HepG2 (cell line): ENCODE results near the gene FAM120B.

Experiments used
- CBFB ChIP-seq: sonication (generic); formaldehyde crosslinking; IDR thresholded peaks from 2 replicates; pipeline ENCODE4 v1.4.0; 2020; ENCODE audit warnings: missing genetic modification reagents
- CEBPG ChIP-seq: IDR thresholded peaks from 2 replicates; pipeline ENCODE4 v1.6.1; 2016
- CHD4 ChIP-seq: fragments of 200-600 bp; sonication (generic); IDR thresholded peaks from 2 replicates; pipeline ENCODE4 v1.7.0; 2017; ENCODE audit warnings: mild to moderate bottlenecking, low read length, borderline replicate concordance
- POLR2A ChIP-seq, 2 experiments: IDR thresholded peaks; 2 replicates each; pipeline ENCODE4 v1.6.1; 2011; ENCODE audit warnings: low read depth in 2 of 2, low read length in 2 of 2, mild to moderate bottlenecking in 1 of 2, moderate library complexity in 1 of 2; ENCODE audit not compliant: insufficient read depth in 1 of 2
- RAD21 ChIP-seq: fragments of 450-650 bp; formaldehyde crosslinking; IDR thresholded peaks from 2 replicates; pipeline ENCODE4 v1.5.0; 2020; ENCODE audit warnings: mild to moderate bottlenecking
- SMAD1 ChIP-seq: sonication (generic); formaldehyde crosslinking; IDR thresholded peaks from 2 replicates; pipeline ENCODE4 v1.4.0; 2020; ENCODE audit warnings: missing genetic modification reagents, low read depth, mild to moderate bottlenecking, borderline replicate concordance
- XRCC5 ChIP-seq: fragments of 200-400 bp; formaldehyde crosslinking; optimal IDR thresholded peaks from 2 replicates; pipeline ENCODE3; 2017; ENCODE audit warnings: mild to moderate bottlenecking, low read length
- ZNF101 ChIP-seq: sonication (generic); formaldehyde crosslinking; IDR thresholded peaks from 2 replicates; pipeline ENCODE4 v1.4.0; 2020; ENCODE audit warnings: mild to moderate bottlenecking, low read depth, missing genetic modification reagents, borderline replicate concordance
- ZNF12 ChIP-seq: sonication (generic); formaldehyde crosslinking; IDR thresholded peaks from 2 replicates; pipeline ENCODE4 v1.5.0; 2020; ENCODE audit warnings: missing genetic modification reagents
- ZNF121 ChIP-seq: sonication (generic); formaldehyde crosslinking; IDR thresholded peaks from 2 replicates; pipeline ENCODE4 v1.5.0; 2020; ENCODE audit warnings: mild to moderate bottlenecking, missing genetic modification reagents
- TF ChIP-seq, protein P1 (sequence below): sonication (generic); formaldehyde crosslinking; IDR thresholded peaks from 2 replicates; pipeline ENCODE4 v1.5.0; 2020; ENCODE audit warnings: mild to moderate bottlenecking, missing genetic modification reagents, moderate library complexity
- TF ChIP-seq, protein P2 (sequence below): sonication (generic); formaldehyde crosslinking; IDR thresholded peaks from 2 replicates; pipeline ENCODE4 v1.4.0; 2020; ENCODE audit warnings: low read depth, missing genetic modification reagents
- TF ChIP-seq, protein P3 (sequence below): sonication (generic); formaldehyde crosslinking; IDR thresholded peaks from 2 replicates; pipeline ENCODE4 v1.4.0; 2020; ENCODE audit warnings: mild to moderate bottlenecking, missing genetic modification reagents
- TF ChIP-seq, protein P4 (sequence below): IDR thresholded peaks from 2 replicates; pipeline ENCODE4 v1.6.1; 2016

DNA sequence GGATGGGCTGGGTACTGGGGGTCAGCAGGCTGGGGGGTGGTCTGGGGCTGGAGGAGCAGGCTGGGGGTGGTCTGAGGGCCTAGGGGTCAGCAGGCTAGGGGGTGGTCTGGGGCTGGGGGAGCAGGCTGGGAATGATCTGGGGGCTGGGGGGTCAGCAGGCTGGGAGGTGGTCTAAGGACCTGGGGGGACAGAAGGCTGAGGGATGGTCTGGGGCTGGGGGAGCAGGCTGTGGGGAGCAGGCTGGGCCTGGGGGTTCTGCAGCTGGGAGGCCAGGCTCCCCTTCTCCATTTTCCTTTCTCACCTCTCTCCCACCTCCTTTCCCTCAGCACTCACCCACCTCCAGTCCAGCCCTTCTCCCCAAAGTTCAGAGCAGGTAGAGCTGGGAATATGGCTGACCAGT, 132.3 kb downstream of the FAM120B start:
- no peak for TF ChIP-seq CHD4
- no peak for TF ChIP-seq RAD21 (CRISPR knock-in tag)
- no peak for TF ChIP-seq CEBPG (CRISPR knock-in tag)
- no peak for TF ChIP-seq POLR2A (IDR thresholded peaks at IDR 0.05; ENCODE audit: insufficient read depth in 1 of 2, low read depth in 2 of 2, low read length in 2 of 2)
- no peak for TF ChIP-seq CBFB (CRISPR knock-in tag)
- no peak for TF ChIP-seq XRCC5
- TF ChIP-seq, protein P1, sequence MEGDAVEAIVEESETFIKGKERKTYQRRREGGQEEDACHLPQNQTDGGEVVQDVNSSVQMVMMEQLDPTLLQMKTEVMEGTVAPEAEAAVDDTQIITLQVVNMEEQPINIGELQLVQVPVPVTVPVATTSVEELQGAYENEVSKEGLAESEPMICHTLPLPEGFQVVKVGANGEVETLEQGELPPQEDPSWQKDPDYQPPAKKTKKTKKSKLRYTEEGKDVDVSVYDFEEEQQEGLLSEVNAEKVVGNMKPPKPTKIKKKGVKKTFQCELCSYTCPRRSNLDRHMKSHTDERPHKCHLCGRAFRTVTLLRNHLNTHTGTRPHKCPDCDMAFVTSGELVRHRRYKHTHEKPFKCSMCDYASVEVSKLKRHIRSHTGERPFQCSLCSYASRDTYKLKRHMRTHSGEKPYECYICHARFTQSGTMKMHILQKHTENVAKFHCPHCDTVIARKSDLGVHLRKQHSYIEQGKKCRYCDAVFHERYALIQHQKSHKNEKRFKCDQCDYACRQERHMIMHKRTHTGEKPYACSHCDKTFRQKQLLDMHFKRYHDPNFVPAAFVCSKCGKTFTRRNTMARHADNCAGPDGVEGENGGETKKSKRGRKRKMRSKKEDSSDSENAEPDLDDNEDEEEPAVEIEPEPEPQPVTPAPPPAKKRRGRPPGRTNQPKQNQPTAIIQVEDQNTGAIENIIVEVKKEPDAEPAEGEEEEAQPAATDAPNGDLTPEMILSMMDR (CRISPR knock-in tag): no peak
- TF ChIP-seq, protein P2, sequence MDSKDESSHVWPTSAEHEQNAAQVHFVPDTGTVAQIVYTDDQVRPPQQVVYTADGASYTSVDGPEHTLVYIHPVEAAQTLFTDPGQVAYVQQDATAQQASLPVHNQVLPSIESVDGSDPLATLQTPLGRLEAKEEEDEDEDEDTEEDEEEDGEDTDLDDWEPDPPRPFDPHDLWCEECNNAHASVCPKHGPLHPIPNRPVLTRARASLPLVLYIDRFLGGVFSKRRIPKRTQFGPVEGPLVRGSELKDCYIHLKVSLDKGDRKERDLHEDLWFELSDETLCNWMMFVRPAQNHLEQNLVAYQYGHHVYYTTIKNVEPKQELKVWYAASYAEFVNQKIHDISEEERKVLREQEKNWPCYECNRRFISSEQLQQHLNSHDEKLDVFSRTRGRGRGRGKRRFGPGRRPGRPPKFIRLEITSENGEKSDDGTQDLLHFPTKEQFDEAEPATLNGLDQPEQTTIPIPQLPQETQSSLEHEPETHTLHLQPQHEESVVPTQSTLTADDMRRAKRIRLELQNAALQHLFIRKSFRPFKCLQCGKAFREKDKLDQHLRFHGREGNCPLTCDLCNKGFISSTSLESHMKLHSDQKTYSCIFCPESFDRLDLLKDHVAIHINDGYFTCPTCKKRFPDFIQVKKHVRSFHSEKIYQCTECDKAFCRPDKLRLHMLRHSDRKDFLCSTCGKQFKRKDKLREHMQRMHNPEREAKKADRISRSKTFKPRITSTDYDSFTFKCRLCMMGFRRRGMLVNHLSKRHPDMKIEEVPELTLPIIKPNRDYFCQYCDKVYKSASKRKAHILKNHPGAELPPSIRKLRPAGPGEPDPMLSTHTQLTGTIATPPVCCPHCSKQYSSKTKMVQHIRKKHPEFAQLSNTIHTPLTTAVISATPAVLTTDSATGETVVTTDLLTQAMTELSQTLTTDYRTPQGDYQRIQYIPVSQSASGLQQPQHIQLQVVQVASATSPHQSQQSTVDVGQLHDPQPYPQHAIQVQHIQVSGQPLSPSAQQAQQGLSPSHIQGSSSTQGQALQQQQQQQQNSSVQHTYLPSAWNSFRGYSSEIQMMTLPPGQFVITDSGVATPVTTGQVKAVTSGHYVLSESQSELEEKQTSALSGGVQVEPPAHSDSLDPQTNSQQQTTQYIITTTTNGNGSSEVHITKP (CRISPR knock-in tag): no peak
- no peak for TF ChIP-seq ZNF121 (CRISPR knock-in tag)
- TF ChIP-seq, protein P3, sequence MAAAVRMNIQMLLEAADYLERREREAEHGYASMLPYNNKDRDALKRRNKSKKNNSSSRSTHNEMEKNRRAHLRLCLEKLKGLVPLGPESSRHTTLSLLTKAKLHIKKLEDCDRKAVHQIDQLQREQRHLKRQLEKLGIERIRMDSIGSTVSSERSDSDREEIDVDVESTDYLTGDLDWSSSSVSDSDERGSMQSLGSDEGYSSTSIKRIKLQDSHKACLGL: no peak
- no peak for TF ChIP-seq ZNF101 (CRISPR knock-in tag)
- no peak for TF ChIP-seq SMAD1 (CRISPR knock-in tag)
- no peak for TF ChIP-seq ZNF12 (CRISPR knock-in tag)
- TF ChIP-seq, protein P4, sequence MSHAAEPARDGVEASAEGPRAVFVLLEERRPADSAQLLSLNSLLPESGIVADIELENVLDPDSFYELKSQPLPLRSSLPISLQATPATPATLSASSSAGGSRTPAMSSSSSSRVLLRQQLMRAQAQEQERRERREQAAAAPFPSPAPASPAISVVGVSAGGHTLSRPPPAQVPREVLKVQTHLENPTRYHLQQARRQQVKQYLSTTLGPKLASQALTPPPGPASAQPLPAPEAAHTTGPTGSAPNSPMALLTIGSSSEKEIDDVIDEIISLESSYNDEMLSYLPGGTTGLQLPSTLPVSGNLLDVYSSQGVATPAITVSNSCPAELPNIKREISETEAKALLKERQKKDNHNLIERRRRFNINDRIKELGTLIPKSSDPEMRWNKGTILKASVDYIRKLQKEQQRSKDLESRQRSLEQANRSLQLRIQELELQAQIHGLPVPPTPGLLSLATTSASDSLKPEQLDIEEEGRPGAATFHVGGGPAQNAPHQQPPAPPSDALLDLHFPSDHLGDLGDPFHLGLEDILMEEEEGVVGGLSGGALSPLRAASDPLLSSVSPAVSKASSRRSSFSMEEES (CRISPR knock-in tag): no peak
